NCI-H2081 (cell line): Measurements from ENCODE around the gene DIPK1B.
A peak's percentile ranks its signal among the peaks of the same experiment; 100 is the strongest.

ENCODE experiments used
- DNase-seq, 2 experiments: peaks; one replicate each; lab custom pipeline; 2025; lab: John Stamatoyannopoulos, UW

Gene DIPK1B

DNA sequence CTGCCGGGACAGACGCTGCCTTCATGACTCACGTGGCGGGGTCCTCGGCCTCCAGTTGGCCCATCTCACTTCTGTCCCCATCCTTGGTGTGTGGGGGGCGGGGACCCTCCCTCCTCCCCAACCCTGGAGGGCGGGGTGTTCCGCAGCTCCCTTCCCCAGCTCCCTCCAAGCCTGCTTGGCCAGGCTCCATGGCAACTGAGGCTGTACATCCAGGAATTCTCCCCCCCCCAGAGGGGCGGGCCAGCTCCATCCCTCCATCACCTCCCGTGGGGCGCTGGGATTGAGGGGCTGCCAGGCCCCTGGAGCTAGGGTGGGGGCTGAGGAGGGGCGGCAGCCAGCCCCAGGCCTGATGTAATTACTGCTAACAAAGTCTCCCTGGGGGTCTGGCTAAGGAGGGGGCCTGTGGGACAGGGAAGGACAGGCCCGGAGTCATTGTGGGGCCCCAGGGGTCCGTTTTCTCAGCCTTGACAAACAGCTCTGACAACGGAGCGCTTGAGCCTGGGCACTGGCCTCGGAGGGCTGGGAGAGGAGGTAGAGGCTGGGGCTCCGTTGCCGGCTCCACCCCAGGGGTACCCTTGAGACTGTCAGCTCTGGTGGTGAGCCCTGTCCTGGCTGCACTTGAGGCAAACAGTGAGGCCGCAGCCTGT, 8.0 kb downstream of the DIPK1B start:
- peak; percentile 46 to 56 for DNase-seq

DNA sequence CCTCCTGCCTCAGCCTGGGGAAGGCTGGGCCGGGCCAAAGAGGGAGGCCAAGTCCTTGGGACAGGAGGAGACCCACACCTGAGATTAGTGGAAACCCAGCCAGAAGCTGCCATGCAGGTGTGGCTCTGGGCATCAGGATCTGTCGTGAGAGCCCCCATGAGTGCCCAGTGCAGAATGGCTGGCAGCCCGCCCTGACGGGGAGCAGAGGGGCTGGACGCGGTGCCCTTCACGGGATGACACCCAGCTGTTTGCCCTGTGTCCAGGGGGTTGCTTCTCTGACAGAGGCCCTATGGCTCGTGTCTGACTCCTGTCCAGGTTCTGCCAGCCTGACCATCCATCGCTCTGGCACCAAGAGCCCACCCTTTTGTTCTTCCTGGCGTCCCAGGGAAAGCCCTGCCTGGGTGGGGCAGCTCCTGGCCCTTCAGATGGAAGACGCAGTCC, 8.5 kb downstream of the DIPK1B start:
- no peak for DNase-seq

DNA sequence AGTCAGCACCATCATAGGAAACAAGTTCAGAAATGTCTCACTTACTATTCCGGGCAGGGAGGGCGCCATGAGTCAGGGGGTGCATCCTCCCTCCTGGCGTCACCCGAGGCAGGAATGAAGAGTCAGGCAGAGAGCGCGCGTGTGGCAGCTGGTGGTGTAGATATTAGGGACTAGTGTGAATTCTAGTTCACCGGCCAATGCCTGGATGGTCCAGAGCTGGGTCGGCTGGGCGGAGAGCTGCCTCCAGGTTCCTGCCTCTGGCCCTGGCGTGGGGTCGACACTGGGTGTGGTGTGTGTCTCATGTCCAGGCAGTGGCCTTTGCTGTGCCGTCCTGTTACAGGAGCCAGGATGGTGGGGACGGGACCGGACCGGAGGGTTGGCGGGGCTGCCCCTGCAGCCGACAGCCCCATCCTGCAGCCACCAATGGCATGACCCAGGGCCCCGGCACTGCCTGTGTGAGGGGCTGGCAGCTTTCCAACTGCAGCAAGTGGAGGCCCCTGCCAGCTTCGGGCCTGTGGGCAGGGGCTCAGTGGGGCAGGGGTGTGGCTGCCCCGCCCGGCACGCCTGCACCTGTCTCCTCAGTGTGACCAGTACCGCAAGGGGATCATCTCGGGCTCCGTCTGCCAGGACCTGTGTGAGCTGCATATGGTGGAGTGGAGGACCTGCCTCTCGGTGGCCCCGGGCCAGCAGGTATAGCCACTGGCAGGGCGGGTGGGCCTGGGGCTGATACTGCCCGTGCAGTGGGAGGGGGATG, 9.1 kb downstream of the DIPK1B start:
- DNase-seq, result no peak

DNA sequence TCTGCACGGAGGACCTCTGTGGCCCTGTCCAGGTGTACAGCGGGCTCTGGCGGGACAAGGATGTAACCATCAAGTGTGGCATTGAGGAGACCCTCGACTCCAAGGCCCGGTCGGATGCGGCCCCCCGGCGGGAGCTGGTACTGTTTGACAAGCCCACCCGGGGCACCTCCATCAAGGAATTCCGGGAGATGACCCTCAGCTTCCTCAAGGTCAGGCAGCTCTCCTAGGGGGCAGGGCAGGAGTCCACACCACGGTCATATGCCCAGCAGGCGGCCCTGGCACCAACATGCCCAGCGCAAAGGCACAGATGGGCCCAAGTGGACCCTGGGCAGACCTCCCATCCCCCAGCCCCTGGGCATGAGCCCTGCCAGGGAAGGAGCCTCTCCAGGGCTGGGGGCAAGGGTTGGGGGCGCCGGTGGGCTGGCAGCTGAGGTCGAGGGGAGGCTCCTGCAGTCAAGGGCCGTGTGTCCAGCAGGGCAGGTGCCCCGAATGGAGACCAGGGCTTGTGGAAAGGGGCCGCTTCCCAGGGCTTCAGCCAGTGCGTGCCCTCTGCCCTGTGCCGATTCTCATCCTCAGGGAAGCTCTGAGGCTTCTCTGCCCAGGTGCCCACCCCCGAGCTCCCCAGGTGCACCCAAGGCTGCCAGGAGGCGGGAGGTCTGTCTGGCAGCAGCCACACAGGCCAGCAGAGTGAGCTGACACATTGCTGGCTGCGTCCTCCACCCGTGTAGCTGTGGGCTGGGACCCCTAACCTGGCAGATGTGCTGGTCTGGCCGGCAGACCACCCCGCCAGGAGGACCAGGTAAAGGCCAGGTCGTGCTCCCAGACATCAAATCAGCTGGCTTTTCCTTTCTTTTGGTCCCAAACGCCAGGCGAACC, 10.0 kb downstream of the DIPK1B start:
- DNase-seq, result no peak

DNA sequence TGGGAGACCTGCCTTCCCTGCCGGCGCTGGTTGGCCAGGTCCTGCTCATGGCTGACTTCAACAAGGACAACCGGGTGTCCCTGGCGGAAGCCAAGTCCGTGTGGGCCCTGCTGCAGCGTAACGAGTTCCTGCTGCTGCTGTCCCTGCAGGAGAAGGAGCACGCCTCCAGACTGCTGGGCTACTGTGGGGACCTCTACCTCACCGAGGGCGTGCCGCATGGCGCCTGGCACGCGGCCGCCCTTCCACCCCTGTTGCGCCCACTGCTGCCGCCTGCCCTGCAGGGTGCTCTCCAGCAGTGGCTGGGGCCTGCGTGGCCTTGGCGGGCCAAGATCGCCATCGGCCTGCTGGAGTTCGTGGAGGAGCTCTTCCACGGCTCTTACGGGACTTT, 10.6 kb downstream of the DIPK1B start:
- DNase-seq, result no peak

DNA sequence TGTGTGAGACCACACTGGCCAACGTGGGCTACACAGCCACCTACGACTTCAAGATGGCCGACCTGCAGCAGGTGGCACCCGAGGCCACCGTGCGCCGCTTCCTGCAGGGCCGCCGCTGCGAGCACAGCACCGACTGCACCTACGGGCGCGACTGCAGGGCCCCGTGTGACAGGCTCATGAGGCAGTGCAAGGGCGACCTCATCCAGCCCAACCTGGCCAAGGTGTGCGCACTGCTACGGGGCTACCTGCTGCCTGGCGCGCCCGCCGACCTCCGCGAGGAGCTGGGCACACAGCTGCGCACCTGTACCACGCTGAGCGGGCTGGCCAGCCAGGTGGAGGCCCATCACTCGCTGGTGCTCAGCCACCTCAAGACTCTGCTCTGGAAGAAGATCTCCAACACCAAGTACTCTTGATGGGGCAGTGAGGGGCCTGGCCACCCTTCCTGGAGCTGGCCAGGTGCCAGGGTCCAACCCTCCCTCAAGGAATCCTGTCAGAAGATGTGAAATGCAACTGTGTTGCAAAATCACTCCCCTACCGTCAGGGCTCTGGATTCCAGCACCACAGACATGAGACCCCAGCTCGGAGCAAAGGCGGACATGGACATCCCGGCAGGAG, 11.1 kb downstream of the DIPK1B start:
- DNase-seq, result no peak

DNA sequence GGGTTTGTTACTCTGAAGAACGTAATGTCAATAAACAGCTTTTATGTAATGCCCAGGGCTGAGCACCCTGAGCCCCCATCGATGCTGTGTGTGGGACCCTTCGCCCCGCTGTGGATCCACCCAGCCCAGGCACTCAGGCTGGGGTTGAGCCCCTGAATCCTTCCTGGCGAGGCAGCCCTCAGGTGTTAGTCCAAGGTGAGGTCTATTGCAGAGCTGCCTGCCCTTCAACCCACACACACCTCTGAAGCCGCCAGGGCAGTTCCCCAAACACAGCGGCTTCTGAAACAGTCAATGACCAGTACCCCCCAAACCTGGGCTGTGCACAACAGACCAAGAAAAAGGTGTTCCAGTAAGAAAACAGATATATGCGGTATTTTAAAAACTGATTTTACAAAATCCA, 11.6 kb downstream of the DIPK1B start:
- no peak for DNase-seq

DNA sequence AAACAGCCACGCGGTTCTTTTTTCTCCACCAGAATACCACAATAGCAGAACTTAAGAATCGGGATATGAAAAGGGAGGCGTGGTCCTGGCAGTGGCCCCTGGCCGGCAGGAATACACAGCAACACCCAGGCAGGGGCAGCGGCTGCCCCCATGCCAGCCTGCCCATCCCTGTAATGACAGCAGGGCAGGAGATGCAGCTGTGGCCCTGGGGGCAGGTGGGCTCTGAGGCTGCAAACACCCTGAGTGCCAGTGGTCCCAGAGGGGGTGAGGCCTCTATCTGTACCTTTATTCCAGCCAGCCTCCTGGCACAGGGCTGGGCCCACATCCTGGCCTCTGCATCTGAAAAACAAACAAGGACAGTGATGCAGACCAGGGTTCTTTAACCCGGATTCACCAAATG, 12.4 kb downstream of the DIPK1B start:
- DNase-seq, result no peak

DNA sequence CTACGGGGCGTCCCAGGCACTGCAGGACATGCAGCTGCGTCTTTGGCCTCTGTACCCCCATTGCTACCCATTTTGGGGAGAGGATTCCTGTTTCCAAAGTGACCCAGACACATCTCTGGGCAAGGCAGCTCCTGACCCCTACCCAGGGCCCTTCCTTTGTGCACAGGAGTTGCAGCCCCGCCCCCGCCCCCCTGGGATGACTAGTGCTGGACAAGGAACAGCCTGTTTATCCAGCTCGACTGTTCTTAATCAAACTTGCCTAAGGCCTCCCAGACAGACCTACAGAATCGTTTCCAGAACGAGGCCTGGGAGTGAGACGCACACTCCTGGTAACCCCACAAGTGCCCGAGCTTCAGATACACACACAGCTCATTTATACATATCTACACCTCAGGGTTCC, 13.2 kb downstream of the DIPK1B start:
- DNase-seq, result no peak

DNA sequence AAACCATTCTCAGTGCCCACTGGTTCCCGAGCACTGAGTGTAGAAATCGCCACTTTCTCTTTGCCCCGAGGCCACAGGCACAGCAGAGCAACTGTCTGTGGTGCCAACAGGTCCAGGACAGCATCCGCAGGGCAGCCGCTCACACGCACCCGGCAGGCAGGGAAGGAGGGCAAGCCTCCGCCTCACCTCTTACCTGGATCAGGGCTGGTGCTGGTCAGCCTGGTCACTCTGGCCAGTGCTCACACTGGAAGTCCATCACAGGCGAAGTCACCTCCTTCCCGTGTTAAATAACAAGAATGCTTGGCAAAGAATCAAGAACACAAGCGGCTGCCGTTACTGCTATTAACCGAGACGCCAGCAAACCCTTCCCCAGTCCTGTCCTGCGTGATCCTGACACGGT, 13.7 kb downstream of the DIPK1B start:
- no peak for DNase-seq

DNA sequence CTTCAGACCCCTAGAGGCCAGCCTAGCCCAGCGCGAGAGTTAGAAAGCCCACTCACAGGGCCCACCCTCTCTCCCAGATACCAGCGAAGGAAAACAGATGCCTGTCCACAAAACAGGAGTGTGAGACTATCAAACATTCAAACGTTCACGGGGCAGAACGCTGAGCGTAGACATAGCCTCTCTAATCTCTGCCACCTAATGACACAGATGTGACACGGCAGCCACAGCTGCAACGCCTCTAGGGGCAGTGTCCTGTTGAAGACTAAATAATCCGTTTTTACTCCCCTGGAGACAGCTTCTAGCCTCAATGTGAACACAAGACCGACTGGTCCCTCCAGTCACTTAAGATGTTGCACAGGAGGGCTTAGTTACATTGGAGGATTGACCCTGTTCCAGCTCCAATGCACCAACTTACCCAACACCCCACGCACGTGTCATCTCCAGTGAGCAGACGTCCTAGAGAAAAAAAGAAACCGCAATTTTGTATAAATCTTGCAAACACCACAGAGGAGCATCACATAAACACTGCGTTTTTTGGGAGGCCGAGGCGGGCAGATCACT, 14.3 kb downstream of the DIPK1B start:
- DNase-seq, result peak; percentile 16 to 54

DNA sequence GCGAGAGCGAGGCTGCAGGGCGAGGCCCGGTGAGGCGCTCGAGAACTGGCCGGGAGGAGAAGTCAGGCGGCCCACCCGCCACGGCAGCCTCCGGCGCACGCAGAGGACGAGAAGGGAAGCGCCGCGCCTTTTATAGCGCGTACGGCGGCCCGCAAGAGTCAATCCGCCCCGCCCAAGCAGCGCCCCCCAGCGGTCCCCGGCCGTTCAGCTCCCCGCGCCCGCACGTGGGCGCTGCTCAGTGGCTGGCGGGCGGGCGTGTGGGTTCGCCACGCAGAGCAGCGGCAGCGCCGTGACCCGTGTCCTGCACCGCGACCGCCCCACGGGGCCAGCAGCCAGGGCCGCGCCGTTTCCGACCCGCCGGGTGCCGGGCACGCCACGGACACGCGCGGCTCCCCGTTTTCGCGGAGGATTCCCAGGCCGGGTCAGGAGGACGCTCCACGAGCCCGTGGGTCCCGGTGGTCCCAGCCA, 15.7 kb downstream of the DIPK1B start:
- peak; percentile 82 to 86 for DNase-seq

DNA sequence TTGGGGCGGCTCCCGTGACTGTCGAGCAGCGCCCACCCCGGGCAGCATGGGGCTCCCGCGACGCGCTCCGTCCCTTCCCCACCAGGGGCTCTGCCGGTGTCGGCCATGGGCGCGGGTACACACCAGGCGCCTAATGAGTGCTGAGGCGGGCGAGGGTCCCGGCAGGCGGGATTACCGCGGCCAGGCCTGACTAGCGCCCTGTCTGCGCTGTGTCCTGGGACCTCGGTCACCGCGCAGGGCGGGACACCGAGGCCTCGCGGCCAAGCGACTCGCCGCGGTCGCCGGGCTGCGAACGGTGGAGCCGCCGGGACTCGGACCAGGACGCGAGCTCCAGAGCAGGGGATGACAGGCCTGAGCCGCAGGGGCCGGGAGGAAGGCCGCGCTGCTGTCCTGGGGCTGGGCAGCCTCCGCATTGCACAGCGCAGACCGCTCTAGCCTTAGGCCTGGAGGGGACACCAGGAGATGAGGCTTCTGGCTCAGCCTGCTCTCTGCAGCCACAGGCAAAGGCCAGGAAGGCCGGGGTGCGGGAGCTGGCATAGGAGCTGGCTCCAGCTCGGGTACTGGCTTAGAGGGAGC, 16.3 kb downstream of the DIPK1B start:
- no peak for DNase-seq

DNA sequence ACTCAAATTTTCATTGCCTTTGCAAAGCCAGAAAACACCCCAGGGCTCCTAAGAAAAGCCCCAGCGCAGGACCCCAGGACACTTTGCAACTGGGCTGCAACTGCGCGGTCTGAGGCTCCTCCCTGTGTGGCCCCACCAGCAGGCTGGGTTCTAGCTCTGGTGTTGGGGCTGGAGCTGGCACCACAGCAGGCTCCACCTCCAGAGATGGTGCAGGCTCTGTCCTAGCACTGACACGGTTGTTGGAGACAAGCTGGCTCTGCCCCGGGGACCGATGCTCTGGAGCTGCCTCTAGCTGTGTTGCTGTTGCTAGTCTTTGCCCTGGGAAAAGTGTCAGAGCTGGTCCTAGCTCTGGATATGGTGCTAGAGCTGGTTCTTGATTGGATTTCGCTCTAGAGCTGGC, 16.8 kb downstream of the DIPK1B start:
- DNase-seq, result no peak

DNA sequence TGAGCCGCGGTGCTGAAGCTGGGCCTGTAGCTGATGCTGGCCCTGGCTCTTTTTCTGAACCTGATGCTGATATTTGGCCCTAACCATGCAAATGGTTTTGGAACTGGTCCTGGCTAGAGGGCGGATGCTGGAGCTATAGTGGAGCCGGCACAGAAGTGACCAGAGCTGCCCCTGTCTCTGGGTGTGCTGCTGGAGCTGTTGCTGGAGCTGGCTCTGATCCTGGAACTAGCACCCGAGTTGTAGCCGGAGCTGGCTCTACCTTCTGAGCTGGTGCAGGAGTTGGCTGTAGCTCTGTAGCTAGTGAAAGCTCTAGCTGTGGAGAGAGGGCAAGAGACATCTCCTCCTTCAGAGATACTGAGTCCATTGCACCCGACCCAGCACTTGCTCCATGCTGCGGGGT, 17.6 kb downstream of the DIPK1B start:
- no peak for DNase-seq

DNA sequence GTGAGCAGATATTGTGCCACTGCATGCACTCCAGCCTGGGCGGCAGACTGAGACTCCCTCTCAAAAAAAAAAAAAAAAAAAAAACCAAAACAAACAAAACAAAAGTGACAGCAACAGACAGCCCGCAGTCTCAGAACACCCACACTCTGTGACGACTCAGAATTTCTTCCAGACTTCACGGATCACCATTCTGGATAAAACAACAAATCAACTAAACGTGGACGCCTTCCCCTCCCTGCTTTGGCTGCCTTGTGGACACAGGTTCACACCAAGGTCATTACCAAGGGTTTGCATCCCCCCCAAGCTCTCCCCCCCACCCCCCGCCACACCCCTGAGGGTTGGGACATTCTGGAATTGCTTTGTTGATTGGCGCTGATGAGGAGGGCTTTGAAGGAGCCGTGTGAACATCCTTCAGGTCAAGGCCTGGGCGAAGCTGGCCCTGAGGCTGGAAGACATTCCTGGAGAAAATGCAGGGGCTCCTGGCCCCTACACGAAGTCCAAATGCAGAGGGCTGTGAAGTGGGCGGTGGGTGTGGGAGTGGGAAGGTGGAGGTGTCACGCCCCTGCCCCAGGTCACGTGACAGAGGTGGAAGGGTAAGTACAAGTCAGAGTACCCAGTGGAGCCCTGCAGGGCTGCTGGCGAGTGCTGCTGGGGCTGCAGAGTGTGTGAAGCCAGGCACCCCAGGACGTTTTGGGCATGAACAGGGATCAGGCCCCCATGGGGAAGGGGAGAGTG, 20.2 kb downstream of the DIPK1B start:
- no peak for DNase-seq

DNA sequence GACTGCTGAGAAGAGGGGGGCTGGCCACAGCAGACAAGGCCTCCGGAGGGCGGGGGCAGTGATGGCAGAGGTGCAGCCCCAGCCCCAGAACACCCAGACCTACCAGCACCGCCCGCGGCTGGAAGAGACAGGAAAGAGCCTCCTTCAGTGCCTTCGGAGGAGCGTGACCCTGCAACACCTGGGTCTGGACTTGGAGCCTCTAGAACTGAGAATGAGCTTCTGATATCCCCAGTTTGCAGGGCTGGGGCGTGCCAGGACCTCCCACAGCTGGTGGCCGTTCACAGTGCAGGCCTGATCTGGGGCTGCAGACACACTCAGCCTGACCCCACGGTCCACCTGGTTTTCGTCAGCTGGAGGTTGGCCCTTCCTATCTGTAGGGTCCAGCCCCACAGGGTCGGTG, 21.2 kb downstream of the DIPK1B start:
- DNase-seq, result no peak

DNA sequence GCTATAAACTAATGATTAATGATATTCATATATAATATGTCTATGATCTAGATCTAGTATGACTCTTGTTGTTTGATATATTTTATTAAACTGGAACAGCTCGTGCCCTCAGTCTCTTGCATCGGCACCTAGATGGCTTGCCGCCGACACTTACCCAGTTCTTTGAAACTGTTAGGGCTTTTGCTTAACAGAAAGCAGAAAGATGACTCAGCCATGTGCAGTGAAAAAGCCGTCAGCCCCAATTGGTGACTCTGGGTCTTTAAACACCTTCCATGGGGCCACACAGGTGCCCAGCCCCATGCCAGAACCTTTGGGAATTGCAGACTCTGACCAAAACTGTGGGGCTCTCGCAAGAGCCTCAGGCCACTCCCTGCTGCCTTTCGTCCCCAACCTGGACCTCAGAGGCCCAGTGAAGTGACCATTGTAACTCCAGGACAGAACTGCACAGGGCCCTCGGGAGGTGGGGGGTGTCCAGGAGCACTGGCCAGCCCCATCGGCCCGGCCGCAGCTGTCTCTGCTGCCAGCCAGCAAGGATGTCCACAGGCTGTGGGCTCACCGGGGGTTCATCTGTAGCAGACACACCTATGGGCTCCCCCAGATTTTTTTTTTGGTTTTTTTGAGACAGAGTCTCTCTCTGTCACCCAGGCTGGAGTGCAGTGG, 22.6 kb downstream of the DIPK1B start:
- no peak for DNase-seq

DNA sequence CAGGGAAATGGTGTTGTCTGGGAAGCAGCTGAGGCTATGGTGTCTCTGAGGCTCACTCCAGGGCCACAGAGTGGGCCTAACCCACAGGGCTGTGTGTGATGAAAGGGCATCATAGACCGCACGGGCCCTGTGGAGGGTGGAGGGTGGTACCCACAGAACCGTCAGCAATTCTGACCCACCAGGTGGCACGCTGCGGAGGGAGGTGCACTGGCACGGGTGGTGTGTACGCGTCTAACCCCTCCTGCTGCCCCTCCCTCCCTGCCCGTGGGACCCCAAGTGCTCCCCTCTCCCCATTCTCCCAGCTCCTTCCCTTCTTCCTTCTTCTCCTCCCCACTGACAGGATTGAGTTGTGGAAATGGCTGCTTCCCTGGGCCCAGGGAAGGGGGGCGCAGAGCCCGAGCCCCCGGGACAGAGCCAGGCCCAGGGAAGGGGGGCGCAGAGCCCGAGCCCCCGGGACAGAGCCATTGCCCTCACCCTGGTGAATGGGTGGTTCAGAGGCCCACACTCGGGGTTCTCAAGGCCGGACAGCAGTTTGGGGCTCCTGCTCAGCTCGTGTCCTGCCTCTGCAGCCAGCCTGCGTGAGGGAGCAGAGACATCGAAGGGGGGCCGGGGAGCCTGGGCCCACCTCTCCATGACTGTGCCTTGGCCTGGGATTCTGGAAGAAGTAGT, 23.6 kb downstream of the DIPK1B start:
- no peak for DNase-seq

DNA sequence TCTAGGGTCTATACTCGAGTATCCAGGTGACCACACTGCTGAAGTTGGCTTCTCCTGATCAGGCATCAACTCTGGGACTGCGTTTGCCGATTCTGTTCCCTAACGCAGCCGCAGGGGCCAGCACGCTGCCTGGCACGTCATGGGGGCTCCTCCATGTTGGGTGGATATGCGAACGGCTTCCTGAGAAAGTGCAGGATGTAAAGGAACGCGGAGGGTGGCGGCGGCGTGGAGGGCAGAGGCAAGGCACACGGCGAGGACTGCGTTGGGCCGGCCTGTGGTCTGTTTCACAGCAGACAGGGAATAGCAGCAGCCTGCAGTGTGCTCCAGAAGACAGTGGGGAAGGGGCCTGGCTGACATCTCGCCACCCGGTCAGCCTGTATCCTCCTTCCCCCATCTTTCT, 26.6 kb downstream of the DIPK1B start:
- no peak for DNase-seq
